ENCODE measurements around the gene ZNF655. TPM values are rescaled to one million over a fixed set of nuclear protein-coding genes. Genes with fewer than 3 reads are reported as not detected.
A peak's percentile ranks its signal among the peaks of the same experiment; 100 is the strongest.
"Not testable (repeated sequence)": the region's sequence is repeated elsewhere in the genome, so short reads cannot be mapped to it uniquely, and the experiment has no call there.

The ZNF655 gene
- total RNA-seq, 1 donor from 2014 or later, result 26.1 TPM

DNA sequence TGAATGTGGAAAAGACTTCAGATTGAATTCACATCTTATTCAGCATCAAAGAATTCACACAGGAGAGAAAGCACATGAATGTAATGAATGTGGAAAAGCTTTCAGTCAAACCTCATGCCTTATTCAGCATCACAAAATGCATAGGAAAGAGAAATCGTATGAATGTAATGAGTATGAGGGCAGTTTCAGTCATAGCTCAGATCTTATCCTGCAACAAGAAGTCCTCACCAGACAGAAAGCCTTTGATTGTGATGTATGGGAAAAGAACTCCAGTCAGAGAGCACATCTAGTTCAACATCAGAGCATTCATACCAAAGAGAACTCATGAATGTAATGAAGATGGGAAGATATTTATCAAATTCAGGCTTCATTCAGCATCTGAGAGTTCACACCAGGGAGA, 14.8 kb downstream of the ZNF655 start:
- TF ChIP-seq, protein P1, sequence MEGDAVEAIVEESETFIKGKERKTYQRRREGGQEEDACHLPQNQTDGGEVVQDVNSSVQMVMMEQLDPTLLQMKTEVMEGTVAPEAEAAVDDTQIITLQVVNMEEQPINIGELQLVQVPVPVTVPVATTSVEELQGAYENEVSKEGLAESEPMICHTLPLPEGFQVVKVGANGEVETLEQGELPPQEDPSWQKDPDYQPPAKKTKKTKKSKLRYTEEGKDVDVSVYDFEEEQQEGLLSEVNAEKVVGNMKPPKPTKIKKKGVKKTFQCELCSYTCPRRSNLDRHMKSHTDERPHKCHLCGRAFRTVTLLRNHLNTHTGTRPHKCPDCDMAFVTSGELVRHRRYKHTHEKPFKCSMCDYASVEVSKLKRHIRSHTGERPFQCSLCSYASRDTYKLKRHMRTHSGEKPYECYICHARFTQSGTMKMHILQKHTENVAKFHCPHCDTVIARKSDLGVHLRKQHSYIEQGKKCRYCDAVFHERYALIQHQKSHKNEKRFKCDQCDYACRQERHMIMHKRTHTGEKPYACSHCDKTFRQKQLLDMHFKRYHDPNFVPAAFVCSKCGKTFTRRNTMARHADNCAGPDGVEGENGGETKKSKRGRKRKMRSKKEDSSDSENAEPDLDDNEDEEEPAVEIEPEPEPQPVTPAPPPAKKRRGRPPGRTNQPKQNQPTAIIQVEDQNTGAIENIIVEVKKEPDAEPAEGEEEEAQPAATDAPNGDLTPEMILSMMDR (IDR thresholded peaks at IDR 0.05; ENCODE audit: borderline replicate concordance), result no peak
- no peak overlapping the region for H3K27ac ChIP-seq (replicated peaks)
- intact Hi-C loops (cut with micrococcal nuclease), result no loop called here
- H3K4me1 ChIP-seq, result peaks cover 8% of the 10 kb centered on the region
- H3K27me3 ChIP-seq (ENCODE audit: low read depth), result no peaks in the 10 kb centered on the region
- H3K9me3 ChIP-seq (replicated peaks), result no peaks in the 10 kb centered on the region
- no peak for DNase-seq
- peaks cover 54% of the 10 kb centered on the region for H3K36me3 ChIP-seq
- no peak overlapping the region for H3K4me3 ChIP-seq

DNA sequence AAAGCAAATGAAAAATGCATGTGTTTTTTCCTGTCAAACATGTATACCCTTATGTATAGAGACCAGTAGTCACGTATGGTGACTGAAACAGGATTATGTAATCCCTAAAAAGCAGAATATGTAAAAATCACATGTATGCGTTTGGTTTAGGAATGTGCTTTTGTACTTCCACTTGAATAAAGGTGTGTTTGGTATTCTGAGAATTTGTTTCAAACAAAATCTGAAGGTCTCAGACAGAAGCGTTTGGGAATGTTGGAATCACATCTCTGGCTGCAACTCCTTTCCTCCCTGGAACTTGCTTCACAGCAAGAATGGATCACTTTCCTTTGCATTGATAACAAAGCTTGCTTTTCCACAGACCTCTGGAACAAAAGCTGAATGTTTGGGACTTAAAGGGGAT, 17.8 kb downstream of the ZNF655 start:
- Histone ChIP-seq H3K36me3 (peaks cover 30% of the 10 kb centered on the region), H3K4me1 (peaks cover 25% of the 10 kb centered on the region), H3K9me3 (replicated peaks) (no peaks in the 10 kb centered on the region), H3K27ac (replicated peaks) (no peak overlapping the region), H3K27me3 (ENCODE audit: low read depth) (no peaks in the 10 kb centered on the region), H3K4me3 (no peak overlapping the region)
- DNase-seq, result no peak
- intact Hi-C loops (cut with micrococcal nuclease), result no loop called here
- TF ChIP-seq, protein P1 (IDR thresholded peaks at IDR 0.05; ENCODE audit: borderline replicate concordance), result no peak

DNA sequence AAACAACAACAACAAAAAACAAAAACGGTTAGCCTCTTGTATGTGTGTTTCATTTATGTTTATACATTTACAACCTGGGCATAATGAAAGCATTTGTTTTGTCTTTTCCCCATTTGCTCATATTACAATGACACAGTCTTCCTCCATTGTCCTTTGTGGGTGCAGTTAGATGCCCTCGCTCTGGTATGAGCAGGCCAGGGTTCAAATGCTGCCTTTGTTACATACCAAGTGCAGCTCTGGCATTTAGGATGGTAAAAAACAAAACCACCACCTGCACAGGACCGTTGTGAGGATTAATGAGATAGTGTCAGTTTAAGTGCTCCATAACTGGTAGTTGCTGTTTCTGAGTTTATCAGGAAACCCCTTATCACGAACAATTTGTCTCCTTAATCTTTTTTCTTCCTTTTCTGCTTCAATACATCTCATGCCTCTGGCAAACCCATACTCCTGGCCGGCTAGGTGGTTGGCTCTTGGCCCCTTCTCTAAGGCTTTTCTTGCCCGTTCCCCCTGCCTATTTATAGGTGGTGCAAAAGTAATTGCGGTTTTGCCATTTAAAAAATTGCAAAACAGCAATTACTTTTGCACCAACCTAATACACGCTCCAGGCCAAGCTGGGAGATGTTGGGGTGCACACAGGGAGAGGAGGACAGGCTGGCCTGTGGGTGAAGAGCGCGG, 21.0 kb downstream of the ZNF655 start:
- peaks cover 12% of the 10 kb centered on the region for H3K27me3 ChIP-seq (ENCODE audit: low read depth)
- intact Hi-C loops (cut with micrococcal nuclease), result no loop called here
- H3K9me3 ChIP-seq (replicated peaks), result no peaks in the 10 kb centered on the region
- TF ChIP-seq, protein P1 (IDR thresholded peaks at IDR 0.05; ENCODE audit: borderline replicate concordance), result no peak
- no peaks in the 10 kb centered on the region for H3K36me3 ChIP-seq
- DNase-seq, result no peak
- H3K4me1 ChIP-seq, result peaks cover 25% of the 10 kb centered on the region
- peak overlapping the region; percentile 44 for H3K27ac ChIP-seq (replicated peaks)
- H3K4me3 ChIP-seq, result peak overlapping the region; percentile 79

GRCh38 chr7:99579956-99580777, 21.7 kb downstream of the ZNF655 start:
- no peaks in the 10 kb centered on the region for H3K9me3 ChIP-seq (replicated peaks)
- H3K4me3 ChIP-seq, result peak overlapping the region; percentile 79
- TF ChIP-seq, protein P1 (IDR thresholded peaks at IDR 0.05; ENCODE audit: borderline replicate concordance), result peak; percentile 53
- intact Hi-C loops (cut with micrococcal nuclease), result no loop called here
- H3K4me1 ChIP-seq, result peaks cover 25% of the 10 kb centered on the region
- peak; percentile 27 for DNase-seq
- no peaks in the 10 kb centered on the region for H3K36me3 ChIP-seq
- H3K27me3 ChIP-seq (ENCODE audit: low read depth), result peaks cover 16% of the 10 kb centered on the region
- H3K27ac ChIP-seq (replicated peaks), result peak overlapping the region; percentile 44

GRCh38 chr7:99580778-99581332, 22.4 kb downstream of the ZNF655 start:
- H3K36me3 ChIP-seq; H3K9me3 ChIP-seq (replicated peaks); H3K27ac ChIP-seq (replicated peaks); DNase-seq; intact Hi-C loops (cut with micrococcal nuclease): not testable (repeated sequence)
- peak overlapping the region; percentile 79 for H3K4me3 ChIP-seq
- H3K4me1 ChIP-seq, result peaks cover 25% of the 10 kb centered on the region
- H3K27me3 ChIP-seq (ENCODE audit: low read depth), result peaks cover 22% of the 10 kb centered on the region

Data from left ventricle myocardium inferior (tissue), 1 donor.